ENCODE results near the gene NME4. TPM values are rescaled to one million over a fixed set of nuclear protein-coding genes. Genes with fewer than 3 reads are reported as not detected.
A peak's percentile ranks its signal among the peaks of the same experiment; 100 is the strongest.

NME4 gene
- polyA plus RNA-seq, 3 donors, result 26.7 to 31.4 (median 26.9) TPM

DNA sequence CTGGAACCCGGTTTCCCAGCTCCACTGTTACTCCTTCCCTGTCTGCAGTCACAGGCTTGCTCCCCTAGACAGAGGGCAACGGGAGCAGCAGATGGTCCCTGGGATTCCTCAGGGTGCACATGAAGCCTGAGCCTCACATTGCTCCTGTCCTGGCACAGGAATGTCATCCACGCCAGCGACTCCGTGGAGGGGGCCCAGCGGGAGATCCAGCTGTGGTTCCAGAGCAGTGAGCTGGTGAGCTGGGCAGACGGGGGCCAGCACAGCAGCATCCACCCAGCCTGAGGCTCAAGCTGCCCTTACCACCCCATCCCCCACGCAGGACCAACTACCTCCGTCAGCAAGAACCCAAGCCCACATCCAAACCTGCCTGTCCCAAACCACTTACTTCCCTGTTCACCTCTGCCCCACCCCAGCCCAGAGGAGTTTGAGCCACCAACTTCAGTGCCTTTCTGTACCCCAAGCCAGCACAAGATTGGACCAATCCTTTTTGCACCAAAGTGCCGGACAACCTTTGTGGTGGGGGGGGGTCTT is 3.1 kb downstream of the NME4 start:
- Histone ChIP-seq H4K20me1 (ENCODE audit: insufficient read depth, low read length) (no peaks in the 10 kb centered on the region), H3K36me3 (replicated peaks in 1 of 2; ENCODE audit: control insufficient read depth in 1 of 2, insufficient read depth in 2 of 2, low read length in 2 of 2) (no peaks in the 10 kb centered on the region), H3K4me3 (replicated peaks in 1 of 3; ENCODE audit: low read depth in 2 of 3, low read length in 3 of 3) (peak overlapping the region; percentile 86 to 97 (median 92)), H3K9ac (ENCODE audit: insufficient read depth, low read length, poor library complexity, severe bottlenecking) (peak overlapping the region; percentile 81), H3K79me2 (ENCODE audit: insufficient read depth, low read length) (peaks cover 4% of the 10 kb centered on the region), H3K27me3 (ENCODE audit: control insufficient read depth in 2 of 2, insufficient read depth in 2 of 2, low read length in 2 of 2) (no peaks in the 10 kb centered on the region), H3K4me1 (ENCODE audit: control insufficient read depth in 1 of 2, insufficient read depth in 2 of 2, low read length in 2 of 2) (peaks cover 31 to 39% of the 10 kb centered on the region in 2 donors), H3K9me3 (replicated peaks in 1 of 2; ENCODE audit: control insufficient read depth in 1 of 2, insufficient read depth in 1 of 2, low read length in 2 of 2) (no peaks in the 10 kb centered on the region), H3K27ac (ENCODE audit: low read depth in 1 of 2, low read length in 2 of 2) (peak overlapping the region; percentile 78 to 85), H2AFZ (ENCODE audit: insufficient read depth, low read depth, low read length, poor library complexity, severe bottlenecking) (peak overlapping the region; percentile 90), H3K4me2 (replicated peaks; ENCODE audit: extremely low read depth, low read length, poor library complexity, severe bottlenecking) (peak overlapping the region; percentile 78)
- no peaks in the 10 kb centered on the region for H3K9me3 Mint-ChIP-seq
- H3K36me3 Mint-ChIP-seq, result peaks cover 0 to 6% of the 10 kb centered on the region in 2 donors
- H3K27ac Mint-ChIP-seq, result peak overlapping the region; percentile 90 to 98 (median 97)
- peak in 1 of 3 donors; percentile 24 for DNase-seq
- H3K4me3 Mint-ChIP-seq, result peak overlapping the region; percentile 93 to 97
- TF ChIP-seq, protein P1, sequence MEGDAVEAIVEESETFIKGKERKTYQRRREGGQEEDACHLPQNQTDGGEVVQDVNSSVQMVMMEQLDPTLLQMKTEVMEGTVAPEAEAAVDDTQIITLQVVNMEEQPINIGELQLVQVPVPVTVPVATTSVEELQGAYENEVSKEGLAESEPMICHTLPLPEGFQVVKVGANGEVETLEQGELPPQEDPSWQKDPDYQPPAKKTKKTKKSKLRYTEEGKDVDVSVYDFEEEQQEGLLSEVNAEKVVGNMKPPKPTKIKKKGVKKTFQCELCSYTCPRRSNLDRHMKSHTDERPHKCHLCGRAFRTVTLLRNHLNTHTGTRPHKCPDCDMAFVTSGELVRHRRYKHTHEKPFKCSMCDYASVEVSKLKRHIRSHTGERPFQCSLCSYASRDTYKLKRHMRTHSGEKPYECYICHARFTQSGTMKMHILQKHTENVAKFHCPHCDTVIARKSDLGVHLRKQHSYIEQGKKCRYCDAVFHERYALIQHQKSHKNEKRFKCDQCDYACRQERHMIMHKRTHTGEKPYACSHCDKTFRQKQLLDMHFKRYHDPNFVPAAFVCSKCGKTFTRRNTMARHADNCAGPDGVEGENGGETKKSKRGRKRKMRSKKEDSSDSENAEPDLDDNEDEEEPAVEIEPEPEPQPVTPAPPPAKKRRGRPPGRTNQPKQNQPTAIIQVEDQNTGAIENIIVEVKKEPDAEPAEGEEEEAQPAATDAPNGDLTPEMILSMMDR (IDR thresholded peaks at IDR 0.05), result no peak
- peaks cover 3 to 5% (median 4%) of the 10 kb centered on the region in 3 donors for H3K27me3 Mint-ChIP-seq (ENCODE audit: low read depth in 3 of 3)
- intact Hi-C loops (cut with micrococcal nuclease), result loop anchor here in 1 of 2 donors (5.0 kb wide), 1 partner anchor 127 kb away; the partner anchor contains the start of gene CAPN15
- peaks cover 32% of the 10 kb centered on the region for H3K4me1 Mint-ChIP-seq
- WGBS (ENCODE audit: insufficient coverage), result 44% methylated on average over 7 of the region's 10 CpGs

GRCh38 chr16:401468-402348 is 4.7 kb downstream of the NME4 start, which contains the start of gene DECR2:
TSS of gene DECR2 (plus strand) at chr16:401885. CDS start at chr16:401964, 79 bp downstream.
- WGBS (ENCODE audit: insufficient coverage), result under 1% methylated on average over 82 of the region's 91 CpGs
- H3K4me1 ChIP-seq (ENCODE audit: control insufficient read depth in 1 of 2, insufficient read depth in 2 of 2, low read length in 2 of 2), result peaks cover 25 to 32% of the 10 kb centered on the region in 2 donors
- TF ChIP-seq, protein P1 (IDR thresholded peaks at IDR 0.05), result peak; percentile 59
- H3K4me3 Mint-ChIP-seq, result peak within 1 kb of the TSS; percentile 93 to 97
- peak within 1 kb of the TSS; percentile 78 for H3K4me2 ChIP-seq (replicated peaks; ENCODE audit: extremely low read depth, low read length, poor library complexity, severe bottlenecking)
- intact Hi-C loops (cut with micrococcal nuclease), result loop anchor here in 1 of 2 donors (5.0 kb wide), 1 partner anchor 126 kb away; the partner anchor contains the start of gene CAPN15
- no peaks in the 10 kb centered on the region for H3K27me3 ChIP-seq (ENCODE audit: control insufficient read depth in 2 of 2, insufficient read depth in 2 of 2, low read length in 2 of 2)
- no peaks in the 10 kb centered on the region for H3K9me3 ChIP-seq (replicated peaks in 1 of 2; ENCODE audit: control insufficient read depth in 1 of 2, insufficient read depth in 1 of 2, low read length in 2 of 2)
- no peaks in the 10 kb centered on the region for H4K20me1 ChIP-seq (ENCODE audit: insufficient read depth, low read length)
- peak within 1 kb of the TSS; percentile 78 to 85 for H3K27ac ChIP-seq (ENCODE audit: low read depth in 1 of 2, low read length in 2 of 2)
- peak within 1 kb of the TSS; percentile 81 for H3K9ac ChIP-seq (ENCODE audit: insufficient read depth, low read length, poor library complexity, severe bottlenecking)
- H2AFZ ChIP-seq (ENCODE audit: insufficient read depth, low read depth, low read length, poor library complexity, severe bottlenecking), result peak within 1 kb of the TSS; percentile 90
- H3K79me2 ChIP-seq (ENCODE audit: insufficient read depth, low read length), result peaks cover 4% of the 10 kb centered on the region
- peaks cover under 1% of the 10 kb centered on the region in 3 donors for H3K27me3 Mint-ChIP-seq (ENCODE audit: low read depth in 3 of 3)
- H3K36me3 ChIP-seq (replicated peaks in 1 of 2; ENCODE audit: control insufficient read depth in 1 of 2, insufficient read depth in 2 of 2, low read length in 2 of 2), result no peaks in the 10 kb centered on the region
- peaks cover 24% of the 10 kb centered on the region for H3K4me1 Mint-ChIP-seq
- H3K36me3 Mint-ChIP-seq, result peaks cover 0 to 6% of the 10 kb centered on the region in 2 donors
- peak; percentile 81 to 88 (median 83) for DNase-seq
- H3K4me3 ChIP-seq (replicated peaks in 1 of 3; ENCODE audit: low read depth in 2 of 3, low read length in 3 of 3), result peak within 1 kb of the TSS; percentile 86 to 97 (median 92)
- H3K27ac Mint-ChIP-seq, result peak within 1 kb of the TSS; percentile 90 to 98 (median 97)
- no peaks in the 10 kb centered on the region for H3K9me3 Mint-ChIP-seq

Data from CD14-positive monocyte (primary cell).